HG02943 (cell line): Measurements from ENCODE around the gene LRRK1.

Experiments used
- ATAC-seq: cut with Tn5 transposase; IDR thresholded peaks from one replicate; pipeline ENCODE4 v1.9.1; 2021; ENCODE audit warnings: mild to moderate bottlenecking, low read depth, moderate library complexity; ENCODE audit not compliant: unreplicated experiment

Gene LRRK1

GRCh38 chr15:101104141-101104540, 185.0 kb downstream of the LRRK1 start:
- ATAC-seq: no peak

- no peak for ATAC-seq
These were observed 186.1 kb downstream of the LRRK1 start for GRCh38 chr15:101105059-101105891.

GRCh38 chr15:101107101-101107500, 187.9 kb downstream of the LRRK1 start:
- ATAC-seq: no peak

- no peak for ATAC-seq
These were observed 188.7 kb downstream of the LRRK1 start for GRCh38 chr15:101107625-101108460.

GRCh38 chr15:101108461-101108775, 189.3 kb downstream of the LRRK1 start:
- ATAC-seq: no peak

GRCh38 chr15:101108791-101109190, 189.6 kb downstream of the LRRK1 start:
- ATAC-seq: no peak

- ATAC-seq: no peak
These were observed 191.8 kb downstream of the LRRK1 start for GRCh38 chr15:101110681-101111569.

- ATAC-seq: no peak
These were observed 192.6 kb downstream of the LRRK1 start for GRCh38 chr15:101111570-101112262.

- no peak for ATAC-seq
These were observed 193.4 kb downstream of the LRRK1 start for GRCh38 chr15:101112336-101113113.

GRCh38 chr15:101113114-101114005, 194.2 kb downstream of the LRRK1 start:
- no peak for ATAC-seq

- ATAC-seq: no peak
These were observed 195.0 kb downstream of the LRRK1 start for GRCh38 chr15:101114166-101114565.

- no peak for ATAC-seq
These were observed 195.5 kb downstream of the LRRK1 start for GRCh38 chr15:101114610-101115009.

GRCh38 chr15:101115393-101115785, 196.2 kb downstream of the LRRK1 start:
- no peak for ATAC-seq

GRCh38 chr15:101115786-101116680, 196.9 kb downstream of the LRRK1 start:
- ATAC-seq: no peak

- no peak for ATAC-seq
These were observed 197.5 kb downstream of the LRRK1 start for GRCh38 chr15:101116681-101116976.

GRCh38 chr15:101118116-101118515, 199.0 kb downstream of the LRRK1 start:
- no peak for ATAC-seq

- no peak for ATAC-seq
These were observed 199.5 kb downstream of the LRRK1 start for GRCh38 chr15:101118615-101119014.

- ATAC-seq: no peak
These were observed 200.0 kb downstream of the LRRK1 start for GRCh38 chr15:101119181-101119580.
